Measurements from ENCODE around the gene HOXD11. TPM values are rescaled to one million over a fixed set of nuclear protein-coding genes. Genes with fewer than 3 reads are reported as not detected.

Gene HOXD11
- polyA plus RNA-seq, 1 experiment = not detected

GRCh38 chr2:176122683-176123410 is 15.8 kb downstream of the HOXD11 start, which contains the start of gene HOXD9:
Gene HOXD9 (plus strand): TSS chr2:176122719. CDS start chr2:176122769, 50 bp downstream.
- DNase-seq (ENCODE audit: low read depth, low spot score) = no peak
- CTCF ChIA-PET = interaction anchor here (1.3 to 6.3 kb wide), 4 partner anchors 332 to 530 kb away, joined by 3 to 184 read pairs (median 12); no protein-coding TSS in a partner anchor
- no peak within 1 kb of the TSS for H3K4me3 ChIP-seq (ENCODE audit: low read depth, low read length)

DNA sequence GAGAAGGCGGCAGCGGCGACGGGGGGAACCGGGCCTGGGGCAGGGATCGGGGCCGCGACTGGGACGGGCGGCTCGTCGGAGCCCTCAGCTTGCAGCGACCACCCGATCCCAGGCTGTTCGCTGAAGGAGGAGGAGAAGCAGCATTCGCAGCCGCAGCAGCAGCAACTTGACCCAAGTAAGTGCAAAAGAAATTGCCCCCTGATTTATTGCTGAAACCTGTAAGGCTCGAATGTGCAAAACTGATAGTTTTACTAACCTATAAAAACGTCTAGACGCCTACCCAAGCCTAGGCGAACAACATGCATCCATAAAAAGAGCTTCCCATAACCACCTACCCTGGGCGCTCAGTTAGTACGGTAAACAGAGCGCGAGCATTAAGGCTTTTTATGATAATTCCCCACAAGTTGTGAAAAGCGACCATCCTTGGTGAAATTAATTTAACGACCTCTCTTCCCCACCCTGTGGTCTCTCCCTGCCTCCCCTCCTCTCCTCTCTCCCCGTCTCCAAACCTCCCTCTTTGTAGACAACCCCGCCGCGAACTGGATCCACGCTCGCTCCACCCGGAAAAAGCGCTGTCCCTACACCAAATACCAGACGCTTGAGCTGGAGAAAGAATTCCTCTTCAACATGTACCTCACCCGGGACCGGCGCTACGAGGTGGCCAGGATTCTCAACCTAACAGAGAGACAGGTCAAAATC is 16.5 kb downstream of the HOXD11 start:
- ChIA-PET POLR2A (no interaction called here), CTCF (interaction anchor here (1.3 to 6.3 kb wide), 3 partner anchors 332 to 529 kb away, joined by 3 to 184 read pairs (median 6); no protein-coding TSS in a partner anchor)
- TF ChIP-seq CTCF (IDR thresholded peaks at IDR 0.05; ENCODE audit: low read depth, low read length) = no peak
- H3K4me3 ChIP-seq (ENCODE audit: low read depth, low read length) = no peak overlapping the region
- no peak for DNase-seq (ENCODE audit: low read depth, low spot score)
- peaks cover 6% of the 10 kb centered on the region for H3K9me3 ChIP-seq (ENCODE audit: control insufficient read depth, insufficient read depth, low read length)
- peaks cover 91% of the 10 kb centered on the region for H3K27me3 ChIP-seq (ENCODE audit: control insufficient read depth, insufficient read depth, low read length)
- no peak overlapping the region for H3K27ac ChIP-seq (ENCODE audit: low read depth, low read length)

More at GRCh38 chr2:176122683-176123410, 15.8 kb downstream of the HOXD11 start, which contains the start of gene HOXD9:
- Histone ChIP-seq H3K9me3 (ENCODE audit: control insufficient read depth, insufficient read depth, low read length) (peaks cover 6% of the 10 kb centered on the region), H3K27me3 (ENCODE audit: control insufficient read depth, insufficient read depth, low read length) (peaks cover 91% of the 10 kb centered on the region), H3K27ac (ENCODE audit: low read depth, low read length) (no peak within 1 kb of the TSS)
- POLR2A ChIA-PET = no interaction called here
- no peak for TF ChIP-seq CTCF (IDR thresholded peaks at IDR 0.05; ENCODE audit: low read depth, low read length)

- no peak overlapping the region for H3K27ac ChIP-seq (ENCODE audit: low read depth, low read length)
- ChIA-PET POLR2A (no interaction called here), CTCF (interaction anchor here (1.3 to 6.3 kb wide), 3 partner anchors 331 to 528 kb away, joined by 3 to 184 read pairs (median 6); no protein-coding TSS in a partner anchor)
- H3K4me3 ChIP-seq (ENCODE audit: low read depth, low read length) = no peak overlapping the region
- peaks cover 8% of the 10 kb centered on the region for H3K9me3 ChIP-seq (ENCODE audit: control insufficient read depth, insufficient read depth, low read length)
- H3K27me3 ChIP-seq (ENCODE audit: control insufficient read depth, insufficient read depth, low read length) = peaks cover 92% of the 10 kb centered on the region
- TF ChIP-seq CTCF (IDR thresholded peaks at IDR 0.05; ENCODE audit: low read depth, low read length) = no peak
- DNase-seq (ENCODE audit: low read depth, low spot score) = no peak
Measured at GRCh38 chr2:176124110-176124946, 17.2 kb downstream of the HOXD11 start.

DNA sequence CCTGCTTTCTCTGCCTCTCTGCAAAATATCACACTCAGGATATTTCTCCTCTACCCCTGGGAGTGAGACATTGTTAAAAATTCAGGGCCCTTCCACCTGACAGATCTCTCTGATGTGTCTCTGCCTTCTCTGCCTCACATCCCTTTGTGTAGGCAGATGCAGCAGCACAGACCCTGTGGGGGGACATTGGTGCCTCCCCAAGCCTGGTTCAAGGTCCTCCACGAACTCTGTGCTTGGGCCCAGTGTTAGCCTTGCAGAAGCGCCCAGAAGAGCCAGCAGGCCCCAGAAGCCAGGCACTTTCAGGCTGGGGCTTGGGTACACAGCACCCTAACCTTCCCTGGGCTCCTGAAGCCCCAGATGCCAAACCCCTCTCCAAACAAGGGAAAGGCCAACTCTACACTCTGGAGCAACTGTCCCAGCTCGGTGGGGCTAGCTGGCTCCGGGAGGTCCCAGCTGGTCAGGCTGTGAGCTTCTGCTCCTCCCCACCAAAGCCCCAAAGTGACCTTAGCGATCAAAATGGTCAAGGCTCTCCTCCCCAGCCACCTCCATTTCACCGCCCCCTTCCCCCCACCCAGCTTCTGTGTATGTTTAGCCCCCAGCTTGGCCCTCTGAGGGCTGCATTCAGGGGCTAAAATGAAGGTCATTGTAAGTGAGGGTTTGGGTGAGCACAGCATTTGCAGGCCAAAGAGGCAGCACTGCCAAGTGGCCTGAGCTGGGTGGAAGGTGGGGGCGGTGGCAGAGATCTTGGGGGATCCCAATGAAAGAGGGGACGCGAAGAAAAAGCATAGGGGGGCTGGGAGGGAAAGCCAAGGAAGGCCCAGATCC is 18.1 kb downstream of the HOXD11 start:
- H3K27ac ChIP-seq (ENCODE audit: low read depth, low read length) = no peak overlapping the region
- DNase-seq (ENCODE audit: low read depth, low spot score) = no peak
- CTCF ChIA-PET = interaction anchor here (0.6 to 6.3 kb wide), 6 partner anchors 330 to 1023 kb away, joined by 8 to 184 read pairs (median 63); no protein-coding TSS in a partner anchor
- peaks cover 86% of the 10 kb centered on the region for H3K27me3 ChIP-seq (ENCODE audit: control insufficient read depth, insufficient read depth, low read length)
- POLR2A ChIA-PET = interaction anchor here (0.7 kb wide), 1 partner anchor 327 kb away, joined by 10 read pairs; no protein-coding TSS in a partner anchor
- no peak for TF ChIP-seq CTCF (IDR thresholded peaks at IDR 0.05; ENCODE audit: low read depth, low read length)
- no peak overlapping the region for H3K4me3 ChIP-seq (ENCODE audit: low read depth, low read length)
- H3K9me3 ChIP-seq (ENCODE audit: control insufficient read depth, insufficient read depth, low read length) = peaks cover 10% of the 10 kb centered on the region

Data from AG04450 (cell line).